Stomach smooth muscle (tissue), 2 donors: ENCODE data around the gene GCFC2.
"Not testable (repeated sequence)": the region's sequence is repeated elsewhere in the genome, so short reads cannot be mapped to it uniquely, and the experiment has no call there.

Experiments used
- H3K27ac ChIP-seq: one replicate; pipeline ENCODE4 v1.7.0; 2013; ENCODE audit warnings: mild to moderate bottlenecking, low read length, inconsistent platforms
- H3K27me3 ChIP-seq, 2 donors: one replicate each; pipeline ENCODE4 v1.7.0; 2013; ENCODE audit warnings: low read length in 2 of 2; ENCODE audit not compliant: insufficient read depth in 2 of 2, control insufficient read depth in 1 of 2
- H3K36me3 ChIP-seq, 2 donors: one replicate each; pipeline ENCODE4 v1.7.0; 2013; ENCODE audit warnings: low read length in 2 of 2; ENCODE audit not compliant: control insufficient read depth in 2 of 2, insufficient read depth in 2 of 2
- H3K4me1 ChIP-seq: one replicate; pipeline ENCODE4 v1.7.0; 2013; ENCODE audit warnings: low read length; ENCODE audit not compliant: control insufficient read depth, insufficient read depth
- H3K4me3 ChIP-seq, 2 donors: one replicate each; pipeline ENCODE4 v1.7.0; 2013; ENCODE audit warnings: low read length in 2 of 2
- H3K9ac ChIP-seq, 2 donors: one replicate each; pipeline ENCODE4 v1.7.0; 2013; ENCODE audit warnings: low read length in 2 of 2, mild to moderate bottlenecking in 1 of 2
- H3K9me3 ChIP-seq, 2 donors: one replicate each; pipeline ENCODE4 v1.7.0; 2013; ENCODE audit warnings: low read length in 2 of 2; ENCODE audit not compliant: control insufficient read depth in 2 of 2
- donor health status: healthy.
- donor health status: Pancreatic carcinoma.

GCFC2 gene

GRCh38 chr2:75719616-75720015 lies 8.9 kb upstream of the GCFC2 start:
- Histone ChIP-seq H3K9me3 (no peaks in the 10 kb centered on the region), H3K4me1 (no peaks in the 10 kb centered on the region), H3K4me3 (no peak overlapping the region), H3K27me3 (no peaks in the 10 kb centered on the region), H3K9ac (no peak overlapping the region), H3K27ac (no peak overlapping the region), H3K36me3 (no peaks in the 10 kb centered on the region)

- Histone ChIP-seq H3K36me3 (no peaks in the 10 kb centered on the region), H3K9me3 (no peaks in the 10 kb centered on the region), H3K4me3 (no peak overlapping the region), H3K9ac (no peak overlapping the region), H3K27me3 (no peaks in the 10 kb centered on the region), H3K4me1 (no peaks in the 10 kb centered on the region), H3K27ac (no peak overlapping the region)
Measured at GRCh38 chr2:75716406-75716805, 5.7 kb upstream of the GCFC2 start.

- H3K4me1 ChIP-seq, H3K9me3 ChIP-seq, H3K9ac ChIP-seq, H3K27me3 ChIP-seq, H3K36me3 ChIP-seq: not testable (repeated sequence)
- Histone ChIP-seq H3K4me3 (peak overlapping the region in 1 of 2 donors; percentile 79), H3K27ac (peak overlapping the region; percentile 63)
Measured at GRCh38 chr2:75711590-75711989, 875 bp upstream of the GCFC2 start.

GRCh38 chr2:75710220-75710576 lies 517 bp downstream of the GCFC2 start:
- no peaks in the 10 kb centered on the region for H3K9me3 ChIP-seq
- peak overlapping the region; percentile 63 for H3K27ac ChIP-seq
- peaks cover 0 to 5% of the 10 kb centered on the region in 2 donors for H3K36me3 ChIP-seq
- H3K4me1 ChIP-seq, result no peaks in the 10 kb centered on the region
- no peaks in the 10 kb centered on the region for H3K27me3 ChIP-seq
- peak overlapping the region; percentile 78 to 79 for H3K4me3 ChIP-seq
- peak overlapping the region; percentile 81 to 86 for H3K9ac ChIP-seq

GRCh38 chr2:75709297-75709696 lies 1.4 kb downstream of the GCFC2 start:
- H3K27ac ChIP-seq, result no peak overlapping the region
- no peaks in the 10 kb centered on the region for H3K27me3 ChIP-seq
- no peak overlapping the region for H3K9ac ChIP-seq
- peak overlapping the region in 1 of 2 donors; percentile 17 for H3K4me3 ChIP-seq
- H3K4me1 ChIP-seq, result no peaks in the 10 kb centered on the region
- H3K36me3 ChIP-seq, result peaks cover 3 to 11% of the 10 kb centered on the region in 2 donors
- H3K9me3 ChIP-seq, result no peaks in the 10 kb centered on the region

- Histone ChIP-seq H3K4me3 (no peak overlapping the region), H3K27me3 (no peaks in the 10 kb centered on the region), H3K4me1 (no peaks in the 10 kb centered on the region)
Measured at GRCh38 chr2:75707901-75708300, 2.8 kb downstream of the GCFC2 start.

GRCh38 chr2:75705921-75706320 lies 4.8 kb downstream of the GCFC2 start:
- no peaks in the 10 kb centered on the region for H3K27me3 ChIP-seq
- H3K4me3 ChIP-seq, result no peak overlapping the region
- H3K9ac ChIP-seq, result no peak overlapping the region
- H3K4me1 ChIP-seq, result no peaks in the 10 kb centered on the region
- no peak overlapping the region for H3K27ac ChIP-seq
- H3K9me3 ChIP-seq, result no peaks in the 10 kb centered on the region
- H3K36me3 ChIP-seq, result peaks cover 16 to 31% of the 10 kb centered on the region in 2 donors

More at GRCh38 chr2:75707901-75708300, 2.8 kb downstream of the GCFC2 start:
- peaks cover 10 to 20% of the 10 kb centered on the region in 2 donors for H3K36me3 ChIP-seq
- H3K9ac ChIP-seq, result no peak overlapping the region
- no peaks in the 10 kb centered on the region for H3K9me3 ChIP-seq
- no peak overlapping the region for H3K27ac ChIP-seq

- Histone ChIP-seq H3K4me1 (no peaks in the 10 kb centered on the region), H3K27ac (no peak overlapping the region), H3K9me3 (no peaks in the 10 kb centered on the region), H3K36me3 (peaks cover 22 to 37% of the 10 kb centered on the region in 2 donors), H3K4me3 (no peak overlapping the region), H3K27me3 (no peaks in the 10 kb centered on the region), H3K9ac (no peak overlapping the region)
Measured at GRCh38 chr2:75703589-75704287, 7.0 kb downstream of the GCFC2 start.

- Histone ChIP-seq H3K9me3 (no peaks in the 10 kb centered on the region), H3K27ac (no peak overlapping the region), H3K4me3 (no peak overlapping the region), H3K9ac (no peak overlapping the region), H3K27me3 (no peaks in the 10 kb centered on the region), H3K36me3 (peaks cover 24 to 40% of the 10 kb centered on the region in 2 donors), H3K4me1 (no peaks in the 10 kb centered on the region)
Measured at GRCh38 chr2:75702593-75702992, 8.1 kb downstream of the GCFC2 start.

- Histone ChIP-seq H3K27ac (no peak overlapping the region), H3K27me3 (no peaks in the 10 kb centered on the region), H3K4me1 (no peaks in the 10 kb centered on the region), H3K9ac (no peak overlapping the region), H3K4me3 (no peak overlapping the region), H3K9me3 (no peaks in the 10 kb centered on the region), H3K36me3 (peaks cover 25 to 30% of the 10 kb centered on the region in 2 donors)
Measured at GRCh38 chr2:75698918-75699317, 11.8 kb downstream of the GCFC2 start.

- Histone ChIP-seq H3K9ac (no peak overlapping the region), H3K9me3 (no peaks in the 10 kb centered on the region), H3K27ac (no peak overlapping the region), H3K27me3 (no peaks in the 10 kb centered on the region), H3K4me1 (no peaks in the 10 kb centered on the region), H3K36me3 (peaks cover 13 to 19% of the 10 kb centered on the region in 2 donors), H3K4me3 (no peak overlapping the region)
Measured at GRCh38 chr2:75688196-75688595, 22.5 kb downstream of the GCFC2 start.
